Measurements from ENCODE around the gene UBQLN4.
"Not testable (repeated sequence)": the region's sequence is repeated elsewhere in the genome, so short reads cannot be mapped to it uniquely, and the experiment has no call there.

UBQLN4 gene

DNA sequence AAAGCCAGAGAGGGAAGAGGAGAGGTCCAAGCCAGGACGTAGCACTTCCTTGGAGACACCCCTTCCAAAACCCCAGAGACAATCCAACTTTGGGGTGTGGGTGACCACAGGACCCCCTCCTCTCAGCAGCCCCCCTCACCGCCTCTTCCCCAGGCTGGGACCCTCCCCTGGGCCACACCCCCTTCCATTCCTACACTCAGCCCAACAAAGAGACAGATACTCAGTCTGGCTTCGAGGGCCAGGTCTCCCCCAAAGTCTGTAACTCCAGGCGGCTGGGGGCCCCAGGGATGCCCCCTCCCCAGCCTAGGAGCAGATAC is 27.2 kb upstream of the UBQLN4 start:
- DNase-seq, result no peak

DNA sequence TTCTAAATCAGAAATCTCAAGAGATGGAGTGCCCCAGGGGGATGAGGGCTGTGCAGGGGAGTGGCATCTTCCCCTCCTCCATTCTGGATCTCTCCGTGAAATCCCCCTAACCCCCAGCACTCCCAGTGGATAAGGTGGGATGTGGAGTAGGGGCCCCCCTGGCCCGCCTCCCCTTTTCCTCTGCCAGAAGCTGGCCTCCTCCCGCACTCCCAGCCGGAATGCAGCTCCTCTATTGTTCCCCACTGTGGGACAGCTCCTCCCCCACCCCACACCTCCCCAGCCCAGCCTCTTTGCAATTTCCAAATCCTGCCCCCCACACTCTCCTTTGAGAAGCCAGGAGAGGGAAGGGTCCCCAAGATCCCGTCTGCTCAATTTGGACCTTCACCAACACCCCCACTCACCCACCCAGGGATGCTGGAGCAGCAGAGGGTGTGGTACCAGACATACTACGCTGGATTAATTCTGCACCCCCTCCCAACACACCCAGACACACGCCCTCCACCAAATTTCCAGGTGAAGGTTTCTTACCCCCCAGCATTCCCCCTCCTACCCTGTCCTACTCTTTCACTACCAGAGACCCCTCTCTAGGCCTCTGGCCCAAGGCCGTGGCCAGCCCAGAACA is 26.8 kb upstream of the UBQLN4 start:
- DNase-seq, result no peak

DNA sequence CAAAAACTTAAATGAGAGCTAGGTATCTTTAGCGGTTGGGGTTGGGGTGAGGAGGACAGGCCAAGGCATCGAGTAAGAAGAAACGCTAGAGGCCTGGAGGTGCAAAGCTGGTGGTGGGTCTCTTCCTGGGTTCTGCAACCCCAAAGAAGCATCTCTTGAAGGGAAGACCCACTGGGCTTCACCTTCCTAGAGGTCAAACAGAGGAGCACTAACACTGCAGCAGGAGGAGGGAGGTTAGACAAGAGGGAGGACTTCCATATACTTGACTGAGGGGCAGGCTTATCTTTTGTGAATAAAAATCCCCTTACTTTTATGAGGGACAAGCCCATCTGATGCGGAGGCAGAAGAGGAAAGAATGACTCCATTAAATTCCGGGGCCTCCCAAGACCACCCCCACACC is 26.2 kb upstream of the UBQLN4 start:
- DNase-seq, result no peak

DNA sequence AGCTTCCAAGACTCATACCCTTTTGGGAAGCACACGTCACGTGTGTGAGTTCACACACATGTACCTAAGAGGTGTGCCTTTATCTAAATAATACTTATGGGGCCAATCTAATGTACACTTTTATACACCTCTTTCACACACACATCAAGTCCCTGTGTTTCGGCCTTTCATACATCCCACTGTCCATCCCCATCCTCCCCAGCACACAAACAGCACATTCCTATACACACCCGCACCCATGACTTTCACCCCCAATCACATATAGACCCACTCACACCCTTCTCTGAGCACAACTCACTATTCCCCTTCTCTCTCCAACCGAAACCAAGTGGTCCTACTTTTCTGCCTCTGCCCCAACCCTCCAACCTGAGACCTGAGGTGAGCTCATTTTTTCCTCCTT is 25.1 kb upstream of the UBQLN4 start:
- no peak for DNase-seq

DNA sequence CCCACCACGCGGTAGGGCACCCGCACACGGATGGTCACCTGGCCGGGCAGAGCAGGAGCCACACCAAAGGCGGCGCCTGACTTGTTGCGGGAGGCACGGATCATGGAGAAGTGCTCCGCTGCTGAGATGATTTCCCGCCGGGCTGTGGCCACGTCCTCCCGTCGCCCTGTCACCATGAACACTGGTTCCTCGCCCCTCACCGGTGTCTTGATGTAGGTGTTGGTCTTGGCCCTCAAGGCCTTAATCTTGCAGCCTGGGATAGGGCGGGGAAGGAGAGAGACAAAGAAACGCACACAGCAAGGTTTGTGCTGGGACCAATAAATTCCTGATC is 23.8 kb upstream of the UBQLN4 start:
- DNase-seq, result no peak

DNA sequence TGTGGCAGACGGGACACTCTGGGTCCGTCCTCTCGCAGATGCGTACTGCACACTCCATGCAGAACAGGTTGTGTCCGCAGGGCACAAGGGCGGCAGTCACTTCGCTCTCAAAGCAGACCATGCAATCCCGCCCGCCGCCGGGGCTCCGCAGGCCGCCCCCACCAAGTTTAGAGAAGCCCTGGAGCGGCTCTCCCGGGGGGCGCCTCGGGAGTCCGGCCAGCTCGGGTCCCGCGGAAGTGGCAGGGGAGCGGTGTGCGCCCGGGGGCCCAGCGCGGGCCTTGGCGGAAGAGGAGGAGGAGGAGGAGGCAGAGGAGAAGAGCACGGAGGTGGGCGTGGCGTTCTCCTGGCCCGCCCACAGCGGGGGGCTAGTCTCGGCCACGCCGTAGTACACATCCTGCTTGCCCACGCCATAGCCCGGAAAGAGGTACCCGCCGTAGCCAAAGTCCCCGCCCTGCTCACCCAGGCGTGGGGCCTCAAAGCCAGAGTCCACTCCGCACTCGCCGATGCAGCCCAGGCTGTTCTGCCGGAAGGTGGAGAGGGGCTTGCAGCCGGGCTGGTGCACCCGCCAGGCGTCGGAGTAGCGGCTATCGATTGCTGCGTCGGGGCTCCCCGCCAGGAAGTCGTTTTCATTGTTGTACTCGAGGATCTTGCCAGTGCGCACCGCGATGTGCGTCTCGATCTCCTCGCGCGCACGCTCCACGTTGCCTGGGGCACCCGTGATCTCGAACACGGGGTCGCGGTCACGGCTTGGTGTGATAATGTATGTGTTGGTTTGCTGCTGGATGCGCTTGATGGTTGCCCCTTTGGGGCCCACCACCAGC is 23.2 kb upstream of the UBQLN4 start:
- DNase-seq, result peak in 1 of 2 donors; percentile 39

DNA sequence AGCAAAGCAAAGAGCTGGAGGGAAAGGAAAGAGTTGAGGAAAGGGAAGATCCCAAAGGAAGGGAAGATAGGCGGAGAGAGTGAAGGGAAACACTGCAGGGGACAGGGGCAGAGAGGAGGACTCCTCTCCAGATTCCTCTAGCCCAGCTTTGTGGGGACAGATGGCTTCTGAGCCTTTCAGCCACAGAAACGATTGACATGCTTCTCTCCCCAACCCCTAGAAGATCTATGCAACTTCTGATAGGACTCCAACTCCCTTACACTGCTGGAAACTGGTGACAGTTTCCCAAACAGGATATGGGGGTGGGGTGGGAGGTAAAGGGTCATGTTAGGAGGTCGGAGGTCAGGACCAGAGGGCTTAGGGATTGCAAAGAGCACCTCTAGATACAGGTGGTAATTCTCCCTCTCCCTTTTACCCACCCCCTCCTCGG is 22.2 kb upstream of the UBQLN4 start:
- no peak for DNase-seq

DNA sequence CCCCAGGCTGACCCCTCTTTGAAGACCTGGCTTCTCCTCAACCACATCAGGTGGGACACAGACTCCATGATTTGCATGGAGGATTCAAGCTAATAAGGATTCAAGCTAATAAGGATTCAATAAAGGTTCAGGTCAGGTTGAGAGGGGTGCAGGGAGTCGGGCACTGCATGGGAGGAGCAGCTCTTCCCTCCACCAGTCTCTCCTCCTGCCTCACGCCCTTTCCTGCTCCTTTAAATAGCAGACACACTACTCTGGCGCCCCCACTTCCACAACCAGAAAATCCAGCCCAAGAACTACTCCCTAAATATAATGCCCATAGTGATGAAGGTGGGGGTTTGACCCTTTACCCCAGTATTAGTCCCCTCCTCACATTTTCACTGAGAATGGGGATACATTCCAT is 21.6 kb upstream of the UBQLN4 start:
- DNase-seq, result no peak

DNA sequence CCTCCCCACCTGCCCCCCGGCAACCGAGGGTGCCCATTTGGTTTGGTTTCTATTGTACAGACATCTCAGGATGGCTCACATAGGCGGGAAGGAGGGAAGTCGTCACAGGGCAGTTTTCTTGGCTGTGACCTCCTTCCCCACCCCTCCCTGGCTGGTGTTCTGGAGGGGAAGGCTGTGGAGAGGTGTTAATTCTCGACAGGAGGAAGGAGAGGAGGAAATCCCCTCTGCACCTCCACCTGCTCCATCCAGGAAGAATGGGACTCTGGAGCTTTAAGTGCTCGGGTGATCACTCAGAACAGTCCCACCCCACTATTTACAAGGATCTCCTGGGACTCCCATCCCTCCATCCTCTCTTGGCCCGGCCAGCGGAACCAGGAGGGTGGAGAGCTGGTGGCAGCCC is 21.1 kb upstream of the UBQLN4 start:
- DNase-seq, result no peak

DNA sequence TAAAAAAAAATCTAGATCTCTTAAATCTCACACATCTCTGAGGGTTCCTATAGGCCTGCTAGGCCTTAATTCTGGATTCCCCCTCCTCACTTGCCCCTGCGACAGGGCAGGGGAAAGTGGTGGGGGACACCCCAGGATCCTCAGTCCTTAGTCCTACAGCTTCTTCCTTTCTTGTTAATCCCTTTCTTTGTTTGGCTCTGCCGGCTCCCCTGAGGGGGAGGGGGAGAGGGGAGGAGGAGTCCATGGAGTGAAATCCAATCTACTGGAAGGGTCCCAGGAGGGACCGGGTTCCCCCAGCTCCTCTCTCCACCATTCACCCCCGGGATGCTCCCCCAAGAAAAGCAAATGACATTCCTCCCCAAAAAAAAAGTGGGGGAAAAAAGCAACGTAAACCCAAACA is 20.1 kb upstream of the UBQLN4 start:
- no peak for DNase-seq

DNA sequence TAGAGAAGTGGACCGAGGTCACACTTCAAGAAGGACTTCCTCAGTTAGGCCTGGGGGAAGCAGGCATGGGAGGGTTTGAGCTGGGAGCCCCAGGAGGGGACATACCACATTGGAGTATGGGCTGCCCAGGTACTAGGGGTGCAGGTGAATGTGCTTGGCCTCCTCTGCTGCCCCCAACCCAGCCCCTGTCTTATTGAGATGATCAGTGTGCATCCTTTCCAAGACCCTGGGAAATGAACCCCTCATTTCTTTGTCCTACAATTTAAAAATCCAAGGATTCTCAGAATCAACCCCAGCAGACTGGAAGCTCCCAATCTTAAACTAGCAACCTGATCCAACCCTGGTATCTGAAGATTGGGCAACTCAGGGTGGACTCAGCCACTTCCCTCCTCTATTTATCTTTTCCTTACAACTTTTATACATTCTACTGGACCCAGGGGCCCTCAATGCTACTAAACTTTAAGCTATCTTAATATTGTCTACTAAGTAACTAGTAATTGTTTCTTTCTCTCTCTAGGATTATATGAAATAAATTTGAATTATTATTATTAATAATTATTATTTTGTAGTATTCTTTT is 19.6 kb upstream of the UBQLN4 start:
- no peak for DNase-seq

DNA sequence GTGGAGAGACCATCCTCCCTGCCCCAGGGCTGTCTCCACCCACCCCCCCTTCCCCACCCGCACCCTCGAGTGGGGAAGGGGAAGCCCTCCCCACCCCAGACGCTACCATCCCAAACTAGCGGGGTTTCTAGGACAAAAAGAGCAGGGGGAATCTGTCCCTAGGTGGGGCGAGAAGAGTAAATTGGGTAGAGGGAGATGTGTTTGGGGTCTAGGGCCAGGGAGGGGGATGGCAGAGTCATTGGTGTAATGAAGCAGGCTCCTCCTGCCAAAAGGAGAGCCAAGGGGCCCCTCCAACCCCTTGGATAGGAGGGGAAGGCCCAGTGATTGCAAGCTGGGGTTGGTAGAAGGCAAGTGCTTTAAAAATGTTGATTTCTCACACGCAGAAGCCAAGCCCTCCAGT is 18.7 kb upstream of the UBQLN4 start:
- DNase-seq, result no peak

DNA sequence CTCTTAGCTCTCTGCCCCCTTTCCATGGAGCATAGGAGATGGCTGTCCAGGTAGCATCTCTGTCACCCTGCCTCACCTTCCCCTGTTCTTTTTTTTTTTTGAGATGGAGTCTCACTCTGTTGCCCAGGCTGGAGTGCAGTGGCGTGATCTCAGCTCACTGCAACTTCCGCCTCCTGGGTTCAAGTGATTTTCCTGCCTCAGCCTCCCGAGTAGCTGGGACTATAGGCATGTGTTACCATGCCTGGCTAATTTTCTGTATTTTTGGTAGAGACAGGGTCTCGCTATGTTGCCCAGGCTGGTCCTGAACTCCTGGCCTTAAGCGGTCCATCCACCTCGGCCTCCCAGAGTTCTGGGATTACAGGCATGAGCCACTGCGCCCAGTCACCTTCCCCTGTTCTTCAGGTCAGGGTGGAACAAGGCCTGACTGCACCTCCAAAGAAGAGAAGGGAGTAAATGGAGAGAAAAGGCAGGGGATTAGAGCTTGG is 17.8 kb upstream of the UBQLN4 start:
- DNase-seq, result not testable (repeated sequence)

DNA sequence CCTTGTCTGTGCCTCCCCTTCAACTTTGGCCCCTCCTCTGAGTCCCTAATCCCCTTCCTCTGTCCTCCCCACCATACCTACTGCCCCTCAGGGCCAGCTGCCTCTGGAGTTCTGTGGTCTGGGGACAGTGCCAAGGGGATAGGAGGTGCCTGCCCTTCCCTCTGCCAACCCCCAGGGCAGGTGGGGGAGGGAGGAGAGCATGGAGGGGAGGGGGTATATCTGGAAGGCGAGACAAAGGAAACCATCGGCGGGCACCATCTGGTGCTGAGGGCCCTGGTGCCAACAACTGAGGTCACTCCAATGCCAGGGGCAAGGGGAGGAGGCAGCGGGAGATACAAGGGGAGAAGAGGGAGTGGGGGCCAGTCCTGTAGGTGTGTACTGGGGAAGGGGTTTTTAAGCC is 16.9 kb upstream of the UBQLN4 start:
- no peak for DNase-seq

DNA sequence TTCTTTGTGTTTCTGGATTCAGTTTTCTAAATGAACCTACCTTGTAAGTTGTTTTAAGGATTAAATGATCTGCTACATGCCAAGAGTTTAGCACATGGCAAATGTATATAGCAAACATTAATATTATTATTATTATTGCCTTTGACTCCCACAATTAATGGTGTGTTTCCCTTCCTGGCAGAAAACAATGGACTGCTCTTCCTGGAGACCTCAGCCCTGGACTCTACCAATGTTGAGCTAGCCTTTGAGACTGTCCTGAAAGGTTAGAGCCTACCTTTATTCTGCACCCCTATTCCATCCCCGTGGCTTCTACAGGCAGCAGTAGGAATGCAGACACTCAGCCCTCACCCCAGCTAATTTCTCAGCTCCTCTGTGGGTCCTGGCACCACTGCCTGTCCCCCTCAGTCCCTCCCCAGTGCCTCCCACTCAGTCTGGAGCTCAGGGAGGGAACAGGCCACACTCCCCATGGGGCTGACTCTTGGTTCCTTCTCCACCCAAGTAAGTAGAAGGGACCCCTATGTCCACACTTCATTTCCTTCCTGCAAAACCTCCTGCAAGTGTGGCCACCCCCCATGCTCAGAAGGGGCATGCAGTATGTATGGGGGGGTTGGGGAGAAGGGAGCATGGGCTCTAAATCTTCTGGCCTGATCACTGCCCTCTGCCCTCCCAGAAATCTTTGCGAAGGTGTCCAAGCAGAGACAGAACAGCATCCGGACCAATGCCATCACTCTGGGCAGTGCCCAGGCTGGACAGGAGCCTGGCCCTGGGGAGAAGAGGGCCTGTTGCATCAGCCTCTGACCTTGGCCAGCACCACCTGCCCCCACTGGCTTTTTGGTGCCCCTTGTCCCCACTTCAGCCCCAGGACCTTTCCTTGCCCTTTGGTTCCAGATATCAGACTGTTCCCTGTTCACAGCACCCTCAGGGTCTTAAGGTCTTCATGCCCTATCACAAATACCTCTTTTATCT is 16.2 kb upstream of the UBQLN4 start:
- DNase-seq, result no peak

DNA sequence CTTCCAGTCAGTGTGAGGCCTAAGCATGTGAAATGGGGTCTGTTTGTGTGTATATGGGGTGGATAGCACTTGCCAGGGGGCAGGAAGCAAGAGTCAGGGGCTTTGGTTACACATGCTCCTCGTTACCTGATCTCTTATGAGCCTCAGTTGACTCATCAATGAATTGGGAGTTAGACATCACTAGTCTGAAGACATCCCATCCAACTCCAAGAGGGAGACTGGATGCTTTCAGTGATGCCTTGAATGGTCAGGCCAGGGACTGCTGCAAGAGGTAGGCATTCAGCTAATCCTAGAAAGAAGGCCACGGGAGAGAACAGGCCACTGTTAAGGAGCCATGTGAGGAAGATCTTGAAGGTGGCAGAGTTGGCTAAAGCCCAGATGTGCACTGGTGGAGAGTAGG is 13.7 kb upstream of the UBQLN4 start:
- no peak for DNase-seq

DNA sequence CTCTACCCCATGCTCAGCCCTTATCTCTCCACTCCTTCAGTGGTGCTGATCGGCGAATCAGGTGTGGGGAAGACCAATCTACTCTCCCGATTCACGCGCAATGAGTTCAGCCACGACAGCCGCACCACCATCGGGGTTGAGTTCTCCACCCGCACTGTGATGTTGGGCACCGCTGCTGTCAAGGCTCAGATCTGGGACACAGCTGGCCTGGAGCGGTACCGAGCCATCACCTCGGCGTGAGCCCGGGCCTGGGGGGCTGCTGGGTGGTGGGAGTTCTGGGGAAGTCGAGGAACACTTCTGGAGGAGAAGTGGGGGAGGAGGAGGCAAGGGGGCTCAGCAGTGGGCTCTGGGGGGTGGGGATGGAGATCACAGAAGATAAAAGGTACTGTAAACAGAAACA is 12.3 kb upstream of the UBQLN4 start:
- DNase-seq, result no peak

DNA sequence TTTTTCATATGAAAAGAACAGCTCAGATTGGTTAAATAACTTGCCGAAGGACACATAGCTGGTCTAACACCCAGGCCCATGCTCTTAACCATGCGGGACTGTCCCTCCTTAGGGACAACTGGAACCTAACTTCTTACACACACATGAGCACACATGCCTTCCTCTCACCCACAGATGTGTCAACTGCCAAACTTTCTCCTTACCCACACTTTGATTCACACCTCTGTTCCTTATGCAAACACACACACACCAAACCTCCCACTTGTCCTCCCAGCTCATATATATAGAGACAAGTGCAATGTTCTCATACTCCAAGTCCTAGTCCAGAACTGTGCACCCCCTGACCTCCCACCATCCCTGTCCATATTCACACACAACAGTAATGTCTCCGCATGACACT is 11.6 kb upstream of the UBQLN4 start:
- DNase-seq, result no peak

DNA sequence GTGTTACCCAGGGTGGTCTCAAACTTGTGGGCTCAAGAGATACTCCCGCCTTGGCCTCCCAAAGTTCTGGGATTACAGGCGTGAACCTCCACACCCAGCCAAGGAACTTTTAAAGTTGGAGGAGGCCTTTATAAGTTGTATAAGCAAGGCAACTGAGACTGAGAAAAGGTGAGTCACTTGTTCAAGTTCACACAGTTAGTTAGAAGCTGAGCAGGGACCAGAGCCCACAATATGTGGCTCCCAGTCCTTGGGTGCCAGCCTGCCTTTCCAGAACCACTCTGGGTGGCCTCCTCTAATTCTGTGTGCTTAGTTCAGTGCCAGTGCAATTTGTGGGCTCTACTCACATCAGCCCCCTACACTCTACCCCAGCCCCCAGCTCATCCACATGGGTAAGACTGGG is 11.0 kb upstream of the UBQLN4 start:
- no peak for DNase-seq

DNA sequence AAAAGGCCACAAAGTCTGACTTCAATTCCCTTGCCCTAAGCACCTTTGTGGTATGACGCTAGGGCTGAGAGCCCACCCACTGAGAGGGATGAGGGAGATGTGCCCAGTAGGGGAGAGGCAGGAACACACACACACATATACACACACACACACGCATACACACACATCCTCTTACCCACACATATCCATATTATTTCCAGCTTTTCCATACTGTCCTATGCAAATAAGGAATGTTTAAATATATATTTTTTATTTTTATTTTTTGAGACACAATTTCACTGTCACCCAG is 10.3 kb upstream of the UBQLN4 start:
- no peak for DNase-seq

DNA sequence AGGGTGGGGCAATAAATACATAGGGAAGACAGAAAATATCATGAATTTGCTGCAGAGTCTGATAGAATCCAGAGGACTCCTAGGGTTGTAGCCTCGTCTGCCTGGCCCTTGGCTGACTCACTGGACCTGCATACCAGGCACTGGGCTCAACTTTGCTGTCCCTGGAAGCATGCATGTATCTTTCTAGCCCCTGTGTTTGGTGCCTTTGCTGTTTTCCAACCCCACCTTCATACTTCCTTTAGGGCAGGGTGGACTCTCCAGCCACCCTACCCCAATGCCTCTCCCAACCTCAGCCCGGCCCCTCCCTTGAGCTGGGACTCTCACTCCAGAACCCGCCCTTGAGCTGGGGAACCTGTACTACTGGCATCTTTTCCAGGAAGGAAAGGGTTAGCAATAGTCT is 8.6 kb upstream of the UBQLN4 start:
- no peak for DNase-seq

DNA sequence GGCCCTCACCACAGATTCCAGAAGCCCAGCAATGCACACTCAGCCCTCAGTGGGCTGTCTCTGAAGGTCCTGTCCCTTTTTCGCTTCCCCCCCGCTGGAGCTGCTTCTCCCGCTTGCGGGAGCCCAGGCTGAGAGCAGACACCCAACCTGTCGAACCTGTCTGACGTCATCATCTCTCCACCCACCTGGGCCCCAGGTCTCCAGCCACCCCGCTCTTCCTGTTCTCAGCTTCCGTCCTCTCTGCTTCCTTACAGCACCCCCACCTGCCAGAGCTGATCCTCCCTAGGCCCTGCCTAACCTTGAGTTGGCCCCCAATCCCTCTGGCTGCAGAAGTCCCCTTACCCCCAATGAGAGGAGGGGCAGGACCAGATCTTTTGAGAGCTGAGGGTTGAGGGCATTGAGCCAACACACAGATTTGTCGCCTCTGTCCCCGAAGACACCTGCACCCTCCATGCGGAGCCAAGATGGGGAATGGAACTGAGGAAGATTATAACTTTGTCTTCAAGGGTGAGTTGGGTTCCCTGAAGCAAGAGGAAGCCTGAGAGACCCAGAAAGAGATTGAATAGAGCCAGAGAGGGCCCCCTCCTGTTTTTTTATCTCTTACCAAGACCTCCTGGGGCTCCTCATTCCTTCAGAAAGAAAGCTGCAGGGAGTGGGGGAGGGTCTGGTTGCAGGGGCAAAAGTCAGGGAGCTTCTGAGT is 7.5 kb upstream of the UBQLN4 start, which contains the start of gene RAB25:
TSS of gene RAB25 (plus strand) at position 224 of the 700 bp plus-strand sequence. CDS start at position 465, 241 bp downstream.
- no peak for DNase-seq

DNA sequence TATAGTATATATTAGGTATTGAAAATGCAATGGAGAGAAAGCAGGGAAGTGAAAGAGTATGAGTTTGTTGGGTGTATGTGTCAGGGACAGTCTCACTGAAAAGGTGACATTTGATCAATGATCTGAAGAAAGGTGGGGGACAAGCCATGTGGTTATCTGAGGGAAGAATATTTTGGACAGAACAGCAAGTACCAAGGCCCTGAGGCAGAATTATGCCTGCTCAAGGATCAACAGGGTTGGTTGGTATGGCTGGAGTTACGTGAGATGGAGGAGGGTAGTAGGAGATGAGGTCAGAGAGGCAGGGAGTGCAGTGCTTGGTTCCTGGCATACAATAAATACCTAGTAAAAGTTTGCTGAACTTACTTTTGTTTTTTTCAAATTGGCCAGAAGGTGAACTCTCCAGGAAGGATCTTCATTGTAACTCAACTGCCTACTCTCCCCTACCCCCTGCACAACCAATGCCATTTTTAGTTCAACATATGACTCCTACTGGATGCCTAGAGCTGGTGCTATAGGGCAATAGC is 2.8 kb upstream of the UBQLN4 start:
- DNase-seq, result no peak
